Keratinocyte (primary cell): ENCODE measurements around the gene KDELR1. TPM values are rescaled to one million over a fixed set of nuclear protein-coding genes. Genes with fewer than 3 reads are reported as not detected.

Experiments
- DNase-seq: peaks from one replicate; pipeline ENCODE4 v3.0.0-alpha.2; 2011; ENCODE audit warnings: low read depth, missing footprints, low spot score
- FAIRE-seq: peaks from 2 replicates; lab custom pipeline; 2011; peaks lifted over from hg19 to GRCh38; lab: Jason Lieb, UNC
- H2AFZ ChIP-seq: 2 replicates; pipeline ENCODE4 v1.6.0; 2012; ENCODE audit warnings: low read length, control low read depth, inconsistent platforms; ENCODE audit not compliant: control insufficient read depth
- H3K27ac ChIP-seq: 2 replicates; pipeline ENCODE4 v1.5.1; 2011; ENCODE audit warnings: low read length; ENCODE audit not compliant: control insufficient read depth, insufficient read depth
- H3K27me3 ChIP-seq: 3 replicates; pipeline ENCODE4 v1.6.0; 2011; ENCODE audit warnings: low read length; ENCODE audit not compliant: control insufficient read depth, insufficient read depth; ENCODE audit errors: extremely low read depth
- H3K36me3 ChIP-seq, 2 experiments: 2 replicates in 1 of 2; 3 replicates in 1 of 2; pipeline ENCODE4 v1.5.1; 2011; ENCODE audit warnings: low read length in 2 of 2, mild to moderate bottlenecking in 1 of 2; ENCODE audit not compliant: control insufficient read depth in 2 of 2, insufficient read depth in 2 of 2; ENCODE audit errors: extremely low read depth in 1 of 2
- H3K4me1 ChIP-seq: 3 replicates; pipeline ENCODE4 v1.5.1; 2011; ENCODE audit warnings: low read length; ENCODE audit not compliant: control insufficient read depth, insufficient read depth; ENCODE audit errors: extremely low read depth
- H3K4me2 ChIP-seq: 3 replicates; pipeline ENCODE4 v1.6.0; 2011; ENCODE audit warnings: low read depth, low read length; ENCODE audit not compliant: control insufficient read depth, insufficient read depth; ENCODE audit errors: extremely low read depth
- H3K4me3 ChIP-seq, 3 experiments: fragments of 200-600 bp in 1 of 3; sonication (generic) in 1 of 3; 2 replicates in 2 of 3; 3 replicates in 1 of 3; pipeline ENCODE4 v1.5.1; 2011 to 2016; ENCODE audit warnings: low read length in 3 of 3, mild to moderate bottlenecking in 3 of 3, control low read depth in 2 of 3, inconsistent platforms in 1 of 3, low read depth in 1 of 3, mixed read lengths in 1 of 3, mixed run types in 1 of 3, moderate library complexity in 1 of 3; ENCODE audit not compliant: control insufficient read depth in 2 of 3, insufficient read depth in 2 of 3; ENCODE audit errors: extremely low read depth in 1 of 3
- H3K79me2 ChIP-seq: 2 replicates; pipeline ENCODE4 v1.6.0; 2012; ENCODE audit warnings: low read length; ENCODE audit not compliant: control insufficient read depth, insufficient read depth
- H3K9ac ChIP-seq: 3 replicates; pipeline ENCODE4 v1.6.0; 2011; ENCODE audit warnings: low read length; ENCODE audit not compliant: control insufficient read depth, insufficient read depth; ENCODE audit errors: extremely low read depth
- H3K9me1 ChIP-seq: 3 replicates; pipeline ENCODE4 v1.6.0; 2011; ENCODE audit warnings: low read length; ENCODE audit not compliant: control insufficient read depth, insufficient read depth; ENCODE audit errors: extremely low read depth
- H3K9me3 ChIP-seq: 2 replicates; pipeline ENCODE4 v1.5.1; 2012; ENCODE audit warnings: low read depth, low read length; ENCODE audit not compliant: control insufficient read depth
- H4K20me1 ChIP-seq: 3 replicates; pipeline ENCODE4 v1.6.0; 2011; ENCODE audit warnings: low read length; ENCODE audit not compliant: control insufficient read depth, insufficient read depth; ENCODE audit errors: extremely low read depth
- EZH2 ChIP-seq: IDR thresholded peaks from one replicate; pipeline ENCODE4 v1.6.1; 2012; ENCODE audit warnings: inconsistent platforms, mild to moderate bottlenecking, low read length, moderate library complexity
- dilution Hi-C: fragments of 300-500 bp; cut with MboI; formaldehyde crosslinking; loops from one replicate; pipeline ENCODE4 v1.7.0; 2020; ENCODE audit warnings: low sequenced_read_pairs; ENCODE audit not compliant: extremely low pct_ligation_motif_present
- polyA plus RNA-seq, 5 experiments: library from polyadenylated mRNA; depleted of rRNA in 3 of 5; stranded (reverse) in 3 of 5; stranded (forward) in 1 of 5; unstranded in 1 of 5; fragments of >200 nt; gene quantifications; 1 replicate in 1 of 5; 2 replicates in 3 of 5; 3 replicates in 1 of 5; pipeline versions ENCODE4 v1.2.1 to v1.2.3, GENCODE V29; 2011 to 2012; ENCODE audit warnings: missing spikeins in 2 of 5, low read depth in 1 of 5, low replicate concordance in 1 of 5
- TF ChIP-seq, protein P1 (sequence below), 3 experiments: IDR thresholded peaks in 1 of 3; conservative IDR thresholded peaks in 1 of 3; optimal IDR thresholded peaks in 1 of 3; 2 replicates in 2 of 3; 3 replicates in 1 of 3; pipeline versions ENCODE3 to v1.5.1; 2011; ENCODE audit warnings: low read length in 3 of 3, mild to moderate bottlenecking in 3 of 3, moderate library complexity in 2 of 3, control low read depth in 1 of 3, inconsistent platforms in 1 of 3; ENCODE audit not compliant: insufficient read depth in 2 of 3; ENCODE audit errors: extremely low read depth in 1 of 3

Gene KDELR1
- polyA plus RNA-seq, 1 donor (not counting 4 experiments of a cell fraction or from before 2014, with no cell fraction given) = 105 TPM

DNA sequence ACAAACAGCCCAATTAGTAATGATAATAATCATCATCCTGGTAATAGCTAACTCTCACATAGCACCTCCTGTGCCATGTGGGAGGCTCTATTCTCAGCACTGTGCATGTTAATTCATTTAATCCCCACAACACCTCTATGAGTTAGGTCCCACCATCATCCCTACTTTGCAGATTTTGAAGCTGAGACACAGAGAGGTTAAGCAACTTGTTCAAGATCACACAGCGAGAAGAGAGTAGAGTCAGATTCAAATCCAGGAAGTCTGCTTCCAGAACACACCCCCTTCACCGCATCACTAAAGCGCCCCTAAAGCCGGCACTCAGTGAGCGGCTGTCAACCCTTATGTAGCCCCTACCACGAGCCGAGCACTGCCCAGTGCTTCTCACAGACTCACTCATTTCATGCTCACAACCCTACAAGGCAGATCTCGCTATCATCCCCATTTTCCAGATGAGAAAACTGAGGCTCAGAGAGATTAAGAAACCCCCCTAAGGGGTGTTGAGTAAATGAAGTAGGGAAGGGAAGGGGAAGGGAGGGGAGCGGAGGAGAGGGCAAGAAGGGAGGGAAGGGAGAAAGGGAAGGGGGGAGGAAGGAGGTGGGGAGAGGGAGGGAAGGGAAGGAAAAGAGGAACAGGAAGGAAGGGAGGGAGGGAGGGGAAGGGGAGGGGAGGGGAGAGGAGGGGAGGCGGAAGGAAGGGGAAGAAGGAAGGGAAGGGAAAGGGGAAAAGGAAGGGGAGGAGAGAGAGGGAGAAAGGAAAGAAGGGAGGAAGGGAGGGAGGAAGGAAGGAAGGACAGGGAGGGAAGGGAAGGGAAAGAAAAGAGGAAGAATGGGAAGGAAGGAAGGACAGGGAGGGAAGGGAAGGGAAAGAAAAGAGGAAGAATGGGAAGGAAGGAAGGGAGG lies 49.6 kb downstream of the KDELR1 start:
- Histone ChIP-seq H3K27me3 (no peaks in the 10 kb centered on the region), H3K36me3 (no peaks in the 10 kb centered on the region), H3K9ac (no peak overlapping the region), H3K79me2 (no peaks in the 10 kb centered on the region), H3K4me3 (no peak overlapping the region), H3K4me1 (peaks cover 18% of the 10 kb centered on the region), H3K9me1 (no peaks in the 10 kb centered on the region), H2AFZ (no peak overlapping the region), H3K4me2 (no peak overlapping the region), H3K9me3 (no peaks in the 10 kb centered on the region), H4K20me1 (no peaks in the 10 kb centered on the region), H3K27ac (no peak overlapping the region)
- no peak for TF ChIP-seq EZH2
- TF ChIP-seq, protein P1, sequence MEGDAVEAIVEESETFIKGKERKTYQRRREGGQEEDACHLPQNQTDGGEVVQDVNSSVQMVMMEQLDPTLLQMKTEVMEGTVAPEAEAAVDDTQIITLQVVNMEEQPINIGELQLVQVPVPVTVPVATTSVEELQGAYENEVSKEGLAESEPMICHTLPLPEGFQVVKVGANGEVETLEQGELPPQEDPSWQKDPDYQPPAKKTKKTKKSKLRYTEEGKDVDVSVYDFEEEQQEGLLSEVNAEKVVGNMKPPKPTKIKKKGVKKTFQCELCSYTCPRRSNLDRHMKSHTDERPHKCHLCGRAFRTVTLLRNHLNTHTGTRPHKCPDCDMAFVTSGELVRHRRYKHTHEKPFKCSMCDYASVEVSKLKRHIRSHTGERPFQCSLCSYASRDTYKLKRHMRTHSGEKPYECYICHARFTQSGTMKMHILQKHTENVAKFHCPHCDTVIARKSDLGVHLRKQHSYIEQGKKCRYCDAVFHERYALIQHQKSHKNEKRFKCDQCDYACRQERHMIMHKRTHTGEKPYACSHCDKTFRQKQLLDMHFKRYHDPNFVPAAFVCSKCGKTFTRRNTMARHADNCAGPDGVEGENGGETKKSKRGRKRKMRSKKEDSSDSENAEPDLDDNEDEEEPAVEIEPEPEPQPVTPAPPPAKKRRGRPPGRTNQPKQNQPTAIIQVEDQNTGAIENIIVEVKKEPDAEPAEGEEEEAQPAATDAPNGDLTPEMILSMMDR (optimal IDR thresholded peaks at IDR 0.05 in 1 of 3, IDR thresholded peaks at IDR 0.05 in 1 of 3, conservative IDR thresholded peaks at IDR 0.05 in 1 of 3; ENCODE audit: extremely low read depth in 1 of 3, insufficient read depth in 2 of 3, low read length in 3 of 3) = no peak
- dilution Hi-C loops = no loop called here
- FAIRE-seq (no peak), DNase-seq (no peak)

DNA sequence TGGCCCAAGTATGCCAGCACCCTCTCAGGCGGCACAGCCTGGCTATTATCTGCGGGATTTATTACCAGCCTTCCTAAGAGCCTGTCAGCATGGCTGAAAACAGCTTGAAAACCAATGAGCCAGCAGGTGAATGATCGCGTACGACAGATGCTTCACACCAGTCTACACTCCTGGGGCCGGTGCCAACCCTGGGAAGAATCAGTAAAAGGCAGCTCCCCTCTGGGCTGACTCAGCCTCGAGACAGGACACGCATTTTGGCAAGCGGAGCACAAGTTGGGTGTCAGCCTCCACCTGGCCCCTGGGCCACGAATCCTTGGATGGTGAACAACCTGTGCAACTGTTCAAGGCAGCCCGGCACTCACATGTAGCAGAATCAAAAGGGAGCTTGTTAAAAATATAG lies 50.4 kb downstream of the KDELR1 start:
- no peak for TF ChIP-seq EZH2
- TF ChIP-seq, protein P1 (optimal IDR thresholded peaks at IDR 0.05 in 1 of 3, IDR thresholded peaks at IDR 0.05 in 1 of 3, conservative IDR thresholded peaks at IDR 0.05 in 1 of 3; ENCODE audit: extremely low read depth in 1 of 3, insufficient read depth in 2 of 3, low read length in 3 of 3) = no peak
- peaks cover 18% of the 10 kb centered on the region for H3K4me1 ChIP-seq
- no peak overlapping the region for H3K9ac ChIP-seq
- H3K36me3 ChIP-seq = no peaks in the 10 kb centered on the region
- dilution Hi-C loops = no loop called here
- FAIRE-seq (peak; percentile 94), DNase-seq (no peak)
- no peak overlapping the region for H3K4me3 ChIP-seq
- H3K4me2 ChIP-seq = peak overlapping the region; percentile 4
- H2AFZ ChIP-seq = no peak overlapping the region
- no peaks in the 10 kb centered on the region for H3K9me3 ChIP-seq
- no peak overlapping the region for H3K27ac ChIP-seq
- H4K20me1 ChIP-seq = no peaks in the 10 kb centered on the region
- no peaks in the 10 kb centered on the region for H3K27me3 ChIP-seq
- no peaks in the 10 kb centered on the region for H3K9me1 ChIP-seq
- no peaks in the 10 kb centered on the region for H3K79me2 ChIP-seq
